ENCODE results near the gene VAV1.

DNA sequence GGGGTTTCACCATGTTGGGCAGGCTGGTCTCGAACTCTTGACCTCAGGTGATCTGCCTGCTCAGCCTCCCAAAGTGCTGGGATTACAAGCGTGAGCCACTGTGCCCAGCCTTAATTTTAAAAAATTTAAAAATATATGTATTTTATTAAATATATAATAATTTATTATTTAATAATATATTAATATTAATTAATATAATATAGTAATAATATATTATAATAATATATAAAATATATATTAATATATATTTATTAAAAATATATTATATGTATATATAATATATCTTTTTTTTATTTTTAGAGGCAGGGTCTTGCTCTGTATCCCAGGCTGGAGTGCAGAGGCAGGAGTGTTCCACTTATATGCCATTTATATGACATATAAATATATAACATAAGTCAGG lies 61.9 kb downstream of the VAV1 start:
- TF ChIP-seq, protein P1, sequence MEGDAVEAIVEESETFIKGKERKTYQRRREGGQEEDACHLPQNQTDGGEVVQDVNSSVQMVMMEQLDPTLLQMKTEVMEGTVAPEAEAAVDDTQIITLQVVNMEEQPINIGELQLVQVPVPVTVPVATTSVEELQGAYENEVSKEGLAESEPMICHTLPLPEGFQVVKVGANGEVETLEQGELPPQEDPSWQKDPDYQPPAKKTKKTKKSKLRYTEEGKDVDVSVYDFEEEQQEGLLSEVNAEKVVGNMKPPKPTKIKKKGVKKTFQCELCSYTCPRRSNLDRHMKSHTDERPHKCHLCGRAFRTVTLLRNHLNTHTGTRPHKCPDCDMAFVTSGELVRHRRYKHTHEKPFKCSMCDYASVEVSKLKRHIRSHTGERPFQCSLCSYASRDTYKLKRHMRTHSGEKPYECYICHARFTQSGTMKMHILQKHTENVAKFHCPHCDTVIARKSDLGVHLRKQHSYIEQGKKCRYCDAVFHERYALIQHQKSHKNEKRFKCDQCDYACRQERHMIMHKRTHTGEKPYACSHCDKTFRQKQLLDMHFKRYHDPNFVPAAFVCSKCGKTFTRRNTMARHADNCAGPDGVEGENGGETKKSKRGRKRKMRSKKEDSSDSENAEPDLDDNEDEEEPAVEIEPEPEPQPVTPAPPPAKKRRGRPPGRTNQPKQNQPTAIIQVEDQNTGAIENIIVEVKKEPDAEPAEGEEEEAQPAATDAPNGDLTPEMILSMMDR (IDR thresholded peaks at IDR 0.05), result no peak
- no peak for TF ChIP-seq POLR2A (IDR thresholded peaks at IDR 0.05)
